Measurements from ENCODE around the gene GPR132. TPM values are rescaled to one million over a fixed set of nuclear protein-coding genes. Genes with fewer than 3 reads are reported as not detected.

The GPR132 gene
- total and polyA plus RNA-seq, 2 of the 13 experiments (the other 11 are each of a cell fraction or from before 2014, with no cell fraction given), result not detected

- TF ChIP-seq HNF1B (CRISPR knock-in tag; IDR thresholded peaks at IDR 0.05), result no peak; the same call in 1 of the 2 replicates
- no peak for TF ChIP-seq EZH2 (conservative IDR thresholded peaks at IDR 0.05; ENCODE audit: low read depth, low read length)
- TF ChIP-seq MED1 (CRISPR knock-in tag; IDR thresholded peaks at IDR 0.05), result peak; percentile 50; the same call in 1 of the 2 replicates
- no peak for TF ChIP-seq MYNN (CRISPR knock-in tag; IDR thresholded peaks at IDR 0.05; ENCODE audit: low read depth)
- peak; percentile 96 for TF ChIP-seq TFDP1 (CRISPR knock-in tag; IDR thresholded peaks at IDR 0.05; ENCODE audit: borderline replicate concordance)
- peak; percentile 97 for TF ChIP-seq SP4 (CRISPR knock-in tag; IDR thresholded peaks at IDR 0.05)
- TF ChIP-seq ZNF674 (CRISPR knock-in tag; IDR thresholded peaks at IDR 0.05; ENCODE audit: low read depth), result no peak
- TF ChIP-seq FOXA3 (CRISPR knock-in tag; IDR thresholded peaks at IDR 0.05), result no peak; the same call in 1 of the 2 replicates
- TF ChIP-seq RAD21 (CRISPR knock-in tag; IDR thresholded peaks at IDR 0.05), result peak; percentile 51; the same call in 1 of the 2 replicates
- TF ChIP-seq MED8 (CRISPR knock-in tag; IDR thresholded peaks at IDR 0.05; ENCODE audit: insufficient replicate concordance), result no peak
- TF ChIP-seq HNRNPK (IDR thresholded peaks at IDR 0.05; ENCODE audit: low read depth, low read length, poor library complexity, severe bottlenecking), result no peak
- TF ChIP-seq TEAD3 (CRISPR knock-in tag; optimal IDR thresholded peaks at IDR 0.05; ENCODE audit: borderline replicate concordance), result no peak
- no peak for TF ChIP-seq ZNF138 (CRISPR knock-in tag; IDR thresholded peaks at IDR 0.05; ENCODE audit: low read depth)
- no peak for TF ChIP-seq ARID5B (CRISPR knock-in tag; IDR thresholded peaks at IDR 0.05)
- no peak for TF ChIP-seq ZNF720 (CRISPR knock-in tag; IDR thresholded peaks at IDR 0.05)
- TF ChIP-seq RNF219 (CRISPR knock-in tag; IDR thresholded peaks at IDR 0.05), result no peak
- no peak for TF ChIP-seq ZNF441 (CRISPR knock-in tag; IDR thresholded peaks at IDR 0.05; ENCODE audit: borderline replicate concordance)
- TF ChIP-seq TRAFD1 (CRISPR knock-in tag; IDR thresholded peaks at IDR 0.05; ENCODE audit: borderline replicate concordance), result no peak
These were observed 44.2 kb downstream of the GPR132 start, which contains the start of gene CDCA4 (continued) for GRCh38 chr14:105020815-105021655.

Measured in HepG2 (cell line).